PC-3 (cell line): Measurements from ENCODE around the gene TCF12.
"Not testable (repeated sequence)": the region's sequence is repeated elsewhere in the genome, so short reads cannot be mapped to it uniquely, and the experiment has no call there.

Source experiments
- EZH2 ChIP-seq: fragments of 300-600 bp; sonication (generic); IDR thresholded peaks from one replicate; pipeline ENCODE4 v1.6.1; 2017; ENCODE audit warnings: antibody characterized with exemption, mild to moderate bottlenecking, low read length; ENCODE audit not compliant: unreplicated experiment
- TF ChIP-seq, protein P1 (sequence below): fragments of 300-600 bp; sonication (generic); conservative IDR thresholded peaks from 2 replicates; pipeline ENCODE4 v1.5.1; 2017; ENCODE audit warnings: antibody characterized with exemption, low read depth, mild to moderate bottlenecking, low read length

DNA sequence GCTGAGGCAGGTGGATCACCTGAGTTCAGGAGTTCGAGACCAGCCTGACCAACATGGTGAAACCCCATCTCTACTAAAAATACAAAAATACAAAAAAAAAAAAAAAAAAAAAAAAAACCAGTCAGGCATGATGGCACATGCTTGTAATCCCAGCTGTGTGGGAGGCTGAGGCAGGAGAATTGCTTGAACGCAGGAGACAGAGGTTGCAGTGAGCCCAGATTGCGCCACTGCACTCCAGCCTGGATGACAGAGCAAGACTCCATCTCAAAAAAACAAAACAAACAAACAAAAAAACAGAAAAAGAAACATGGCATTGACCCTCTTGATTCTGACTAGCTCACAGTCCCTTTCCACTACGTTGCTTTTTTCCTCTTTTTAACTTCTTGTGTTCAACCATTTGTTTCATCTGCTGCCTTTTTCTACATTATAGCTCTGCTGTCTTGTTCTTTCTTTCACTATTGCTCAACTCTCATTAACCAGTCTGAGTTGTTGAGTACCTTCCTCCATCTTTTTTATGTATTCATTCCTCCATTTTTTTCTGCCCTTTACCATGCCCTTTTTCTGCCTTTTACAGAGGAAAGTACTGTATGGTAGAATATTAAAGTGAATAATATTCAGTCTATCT is 179.6 kb downstream of the TCF12 start:
- not testable (repeated sequence) for TF ChIP-seq EZH2
- TF ChIP-seq, protein P1, sequence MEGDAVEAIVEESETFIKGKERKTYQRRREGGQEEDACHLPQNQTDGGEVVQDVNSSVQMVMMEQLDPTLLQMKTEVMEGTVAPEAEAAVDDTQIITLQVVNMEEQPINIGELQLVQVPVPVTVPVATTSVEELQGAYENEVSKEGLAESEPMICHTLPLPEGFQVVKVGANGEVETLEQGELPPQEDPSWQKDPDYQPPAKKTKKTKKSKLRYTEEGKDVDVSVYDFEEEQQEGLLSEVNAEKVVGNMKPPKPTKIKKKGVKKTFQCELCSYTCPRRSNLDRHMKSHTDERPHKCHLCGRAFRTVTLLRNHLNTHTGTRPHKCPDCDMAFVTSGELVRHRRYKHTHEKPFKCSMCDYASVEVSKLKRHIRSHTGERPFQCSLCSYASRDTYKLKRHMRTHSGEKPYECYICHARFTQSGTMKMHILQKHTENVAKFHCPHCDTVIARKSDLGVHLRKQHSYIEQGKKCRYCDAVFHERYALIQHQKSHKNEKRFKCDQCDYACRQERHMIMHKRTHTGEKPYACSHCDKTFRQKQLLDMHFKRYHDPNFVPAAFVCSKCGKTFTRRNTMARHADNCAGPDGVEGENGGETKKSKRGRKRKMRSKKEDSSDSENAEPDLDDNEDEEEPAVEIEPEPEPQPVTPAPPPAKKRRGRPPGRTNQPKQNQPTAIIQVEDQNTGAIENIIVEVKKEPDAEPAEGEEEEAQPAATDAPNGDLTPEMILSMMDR, result not testable (repeated sequence)
